Superior temporal gyrus (tissue), 1 donor: ENCODE measurements around the gene NCOR1.
"Not testable (repeated sequence)": the region's sequence is repeated elsewhere in the genome, so short reads cannot be mapped to it uniquely, and the experiment has no call there.

ENCODE experiments used
- DNase-seq: peaks from one replicate; pipeline ENCODE4 v3.0.0-alpha.2; 2016; ENCODE audit errors: extremely low spot score

The NCOR1 gene

GRCh38 chr17:16215002-16215272 lies 397 bp downstream of the NCOR1 start:
- no peak for DNase-seq

- peak; percentile 44 for DNase-seq
Observed at GRCh38 chr17:16214190-16215001, 938 bp downstream of the NCOR1 start.

- no peak for DNase-seq
Observed at GRCh38 chr17:16212793-16213192, 2.5 kb downstream of the NCOR1 start.

GRCh38 chr17:16211590-16211989 lies 3.7 kb downstream of the NCOR1 start:
- no peak for DNase-seq

GRCh38 chr17:16204763-16205162 lies 10.6 kb downstream of the NCOR1 start:
- DNase-seq = not testable (repeated sequence)

GRCh38 chr17:16202554-16203500 lies 12.5 kb downstream of the NCOR1 start:
- DNase-seq = not testable (repeated sequence)

- not testable (repeated sequence) for DNase-seq
Observed at GRCh38 chr17:16201693-16202131, 13.6 kb downstream of the NCOR1 start.

GRCh38 chr17:16199093-16199492 lies 16.2 kb downstream of the NCOR1 start:
- DNase-seq = no peak

- no peak for DNase-seq
Observed at GRCh38 chr17:16197276-16197675, 18.1 kb downstream of the NCOR1 start.

GRCh38 chr17:16194307-16194835 lies 21.0 kb downstream of the NCOR1 start:
- DNase-seq = not testable (repeated sequence)

GRCh38 chr17:16191604-16192003 lies 23.7 kb downstream of the NCOR1 start:
- DNase-seq = no peak

- no peak for DNase-seq
Observed at GRCh38 chr17:16190703-16191360, 24.5 kb downstream of the NCOR1 start.

GRCh38 chr17:16189791-16190348 lies 25.5 kb downstream of the NCOR1 start:
- no peak for DNase-seq

- no peak for DNase-seq
Observed at GRCh38 chr17:16187642-16188041, 27.7 kb downstream of the NCOR1 start.

GRCh38 chr17:16181581-16181980 lies 33.8 kb downstream of the NCOR1 start:
- DNase-seq = no peak

- DNase-seq = no peak
Observed at GRCh38 chr17:16178836-16179235, 36.5 kb downstream of the NCOR1 start.

GRCh38 chr17:16171613-16172012 lies 43.7 kb downstream of the NCOR1 start:
- DNase-seq = no peak

- DNase-seq = not testable (repeated sequence)
Observed at GRCh38 chr17:16166766-16167165, 48.6 kb downstream of the NCOR1 start.

GRCh38 chr17:16158714-16159113 lies 56.6 kb downstream of the NCOR1 start:
- DNase-seq = no peak

GRCh38 chr17:16155536-16155935 lies 59.8 kb downstream of the NCOR1 start:
- no peak for DNase-seq

GRCh38 chr17:16152326-16152725 lies 63.0 kb downstream of the NCOR1 start:
- not testable (repeated sequence) for DNase-seq
